K562 (cell line): Measurements from ENCODE around the gene PPM1M. TPM values are rescaled to one million over a fixed set of nuclear protein-coding genes. Genes with fewer than 3 reads are reported as not detected.

Source experiments
- CEBPG ChIP-seq, 3 experiments: fragments of 200-800 bp in 1 of 3; sonication (Bioruptor generic) in 1 of 3; sonication (generic) in 1 of 3; formaldehyde crosslinking in 1 of 3; IDR thresholded peaks in 2 of 3; conservative IDR thresholded peaks in 1 of 3; 2 replicates each; pipeline versions ENCODE4 v1.6.1 to v1.8.0; 2016 to 2022; ENCODE audit warnings: missing compliant biosample characterization in 2 of 3, missing genetic modification characterization in 2 of 3, mild to moderate bottlenecking in 1 of 3, missing genetic modification reagents in 1 of 3
- CHD4 ChIP-seq: fragments of 200-600 bp; sonication (generic); IDR thresholded peaks from 3 replicates; pipeline ENCODE4 v1.6.1; 2012; ENCODE audit warnings: low read depth, mild to moderate bottlenecking, mixed read lengths, low read length, inconsistent platforms; ENCODE audit not compliant: insufficient read depth, insufficient replicate concordance, poor library complexity, severe bottlenecking
- CREB1 ChIP-seq, 2 experiments: sonication (generic) in 1 of 2; formaldehyde crosslinking in 1 of 2; IDR thresholded peaks; 2 replicates each; pipeline versions ENCODE4 v1.6.1 to v1.8.0; 2012 to 2022; ENCODE audit warnings: inconsistent platforms in 1 of 2, mild to moderate bottlenecking in 1 of 2, missing genetic modification reagents in 1 of 2, moderate library complexity in 1 of 2
- CREBBP ChIP-seq: IDR thresholded peaks from one replicate; pipeline ENCODE4 v1.6.1; 2012; ENCODE audit warnings: low read depth, mild to moderate bottlenecking, control low read depth, inconsistent platforms, low read length
- ELF4 ChIP-seq: fragments of 450-650 bp; formaldehyde crosslinking; IDR thresholded peaks from 2 replicates; pipeline ENCODE4 v1.4.0; 2022; ENCODE audit warnings: missing genetic modification characterization
- ERF ChIP-seq: fragments of 450-650 bp; formaldehyde crosslinking; IDR thresholded peaks from 2 replicates; pipeline ENCODE4 v1.4.0; 2020; ENCODE audit warnings: mild to moderate bottlenecking, mixed read lengths
- FOXJ2 ChIP-seq: fragments of 200-800 bp; sonication (Bioruptor generic); IDR thresholded peaks from 2 replicates; pipeline ENCODE4 v1.6.1; 2016; ENCODE audit warnings: missing genetic modification characterization, missing compliant biosample characterization
- HDAC2 ChIP-seq: fragments of 450-650 bp; IDR thresholded peaks from 2 replicates; pipeline ENCODE4 v1.6.1; 2016; ENCODE audit warnings: mild to moderate bottlenecking
- JUND ChIP-seq, 2 experiments: IDR thresholded peaks; 2 replicates in 1 of 2; 3 replicates in 1 of 2; pipeline ENCODE4 v1.6.1; 2011; ENCODE audit warnings: borderline replicate concordance in 2 of 2, low read depth in 2 of 2, low read length in 2 of 2, improper control_type of control experiment in 1 of 2, missing biosample characterization in 1 of 2, missing genetic modification characterization in 1 of 2, missing genetic modification reagents in 1 of 2
- KAT7 ChIP-seq: sonication (generic); formaldehyde crosslinking; IDR thresholded peaks from 2 replicates; pipeline ENCODE4 v1.8.0; 2022; ENCODE audit warnings: missing genetic modification reagents, mild to moderate bottlenecking, borderline replicate concordance
- MLLT1 ChIP-seq, 2 experiments: fragments of 450-650 bp; IDR thresholded peaks; 2 replicates each; pipeline ENCODE4 v1.6.1; 2016
- POLR2A ChIP-seq: fragments of 450-650 bp; conservative IDR thresholded peaks from 2 replicates; pipeline ENCODE4 v1.6.1; 2016
- PRPF4 ChIP-seq: fragments of 200-400 bp; formaldehyde crosslinking; IDR thresholded peaks from one replicate; pipeline ENCODE4 v1.6.1; 2017; ENCODE audit warnings: low read length, low read depth, mild to moderate bottlenecking; ENCODE audit not compliant: insufficient read depth, poor library complexity, severe bottlenecking
- RBFOX2 ChIP-seq: fragments of 200-400 bp; formaldehyde crosslinking; IDR thresholded peaks from 2 replicates; pipeline ENCODE4 v1.6.1; 2017; ENCODE audit warnings: low read depth, mild to moderate bottlenecking, low read length, moderate library complexity
- RNF2 ChIP-seq: sonication (generic); IDR thresholded peaks from 2 replicates; pipeline ENCODE4 v1.6.1; 2016
- SMC3 ChIP-seq: conservative IDR thresholded peaks from 2 replicates; pipeline ENCODE4 v1.6.1; 2011; ENCODE audit warnings: low read depth, low read length, improper control_type of control experiment; ENCODE audit not compliant: insufficient read depth
- SREBF2 ChIP-seq: sonication (generic); formaldehyde crosslinking; IDR thresholded peaks from 2 replicates; pipeline ENCODE4 v1.4.0; 2020; ENCODE audit warnings: mild to moderate bottlenecking, missing genetic modification reagents
- SUPT5H ChIP-seq: fragments of 450-650 bp; IDR thresholded peaks from 2 replicates; pipeline ENCODE4 v1.6.1; 2016
- TCFL5 ChIP-seq: fragments of 250-450 bp; sonication (Bioruptor Pico); conservative IDR thresholded peaks from 2 replicates; pipeline ENCODE4 v1.6.1; 2021; ENCODE audit warnings: mild to moderate bottlenecking, moderate library complexity, matching md5 sums
- THRB ChIP-seq: fragments of 450-650 bp; formaldehyde crosslinking; conservative IDR thresholded peaks from 2 replicates; pipeline ENCODE4 v1.4.0; 2022; ENCODE audit warnings: mild to moderate bottlenecking, missing genetic modification characterization
- ZFP36 ChIP-seq: fragments of 150-350 bp; IDR thresholded peaks from 2 replicates; pipeline ENCODE4 v1.6.1; 2018; ENCODE audit warnings: low read length, low read depth; ENCODE audit not compliant: partially characterized antibody
- ZFX ChIP-seq: sonication (generic); formaldehyde crosslinking; IDR thresholded peaks from 2 replicates; pipeline ENCODE4 v1.8.0; 2022; ENCODE audit warnings: mild to moderate bottlenecking, missing genetic modification reagents, moderate library complexity
- ZNF263 ChIP-seq: sonication (generic); formaldehyde crosslinking; IDR thresholded peaks from 2 replicates; pipeline ENCODE4 v1.8.0; 2022; ENCODE audit warnings: mild to moderate bottlenecking, missing genetic modification reagents, borderline replicate concordance
- ZNF395 ChIP-seq: fragments of 200-800 bp; sonication (Bioruptor generic); IDR thresholded peaks from 2 replicates; pipeline ENCODE4 v1.6.1; 2017; ENCODE audit warnings: missing genetic modification characterization, missing compliant biosample characterization
- polyA plus RNA-seq, 8 experiments: library from polyadenylated mRNA; depleted of rRNA in 4 of 8; stranded (reverse) in 5 of 8; unstranded in 3 of 8; fragments of >200 nt; fragmentation: Nextera tagmentation in 2 of 8; fragmentation: Illumina TruSeq in 1 of 8; extraction: Ambion mirVana in 2 of 8; extraction: Trizol in 1 of 8; gene quantifications; 2 replicates each; pipeline versions ENCODE4 v1.2.1 to v1.2.3, GENCODE V29; 2011 to 2014; ENCODE audit warnings: inconsistent platforms in 1 of 8, missing spikeins in 1 of 8
- total RNA-seq, 7 experiments: library from RNA; depleted of rRNA in 6 of 7; stranded (reverse); fragments of >200 nt in 6 of 7; fragmentation: Illumina TruSeq in 2 of 7; extraction: Trizol in 2 of 7; gene quantifications; 2 replicates each; pipeline versions ENCODE4 v1.2.1 to v1.2.3, GENCODE V29; 2011 to 2021; ENCODE audit warnings: low replicate concordance in 1 of 7

PPM1M gene
- total and polyA plus RNA-seq, 9 of the 15 experiments (the other 6 are each of a cell fraction or from before 2014, with no cell fraction given), result 1.4 to 9.2 (median 4.4) TPM

- TF ChIP-seq KAT7 (0 out of 2 replicates have a peak, but pooled peaks have one; percentile 26), SREBF2 (CRISPR knock-in tag) (no peak), FOXJ2 (tag) (no peak), CREB1 (IDR thresholded peaks at IDR 0.05) (peak; percentile 68), CREB1 (CRISPR knock-in tag; IDR thresholded peaks at IDR 0.05) (peak; percentile 79), JUND (IDR thresholded peaks at IDR 0.05; ENCODE audit: borderline replicate concordance, low read depth, low read length) (peak; percentile 73), JUND (tag; IDR thresholded peaks at IDR 0.05; ENCODE audit: borderline replicate concordance, low read depth, low read length) (peak; percentile 59; the same call in 1 of the 3 replicates), PRPF4 (no peak), CHD4 (no peak), RNF2 (0 out of 2 replicates have a peak, but pooled peaks have one; percentile 23), MLLT1 (IDR thresholded peaks at IDR 0.05) (peak in 1 of 2 experiments; percentile 32; a peak in 2 of 4 replicates), POLR2A (peak; percentile 87), ELF4 (no peak), HDAC2 (peak; percentile 45; the same call in 1 of the 2 replicates), THRB (CRISPR knock-in tag) (no peak), ZNF395 (CRISPR knock-in tag) (peak; percentile 46; the same call in 1 of the 2 replicates), CEBPG (CRISPR knock-in tag; IDR thresholded peaks at IDR 0.05) (peak; percentile 16; the same call in 1 of the 2 replicates), CEBPG (tag; conservative IDR thresholded peaks at IDR 0.05 in 1 of 2, IDR thresholded peaks at IDR 0.05 in 1 of 2) (no peak), RBFOX2 (peak; percentile 77), ZFX (CRISPR knock-in tag) (peak; percentile 79), ZFP36 (no peak), TCFL5 (CRISPR knock-in tag) (no peak), SUPT5H (peak; percentile 86), CREBBP (no peak), SMC3 (no peak), ERF (CRISPR knock-in tag) (no peak), ZNF263 (CRISPR knock-in tag) (0 out of 2 replicates have a peak, but pooled peaks have one; percentile 10)
Measured at GRCh38 chr3:52278510-52279069, 33.0 kb downstream of the PPM1M start, which contains the start of gene WDR82 (continued).
